Measurements from ENCODE around the gene SBDS.

GRCh38 chr7:66964411-66964810 lies 31.0 kb downstream of the SBDS start:
- TF ChIP-seq CTCF (IDR thresholded peaks at IDR 0.05; ENCODE audit: insufficient read depth, low read length) = no peak
- TF ChIP-seq POLR2AphosphoS5 (IDR thresholded peaks at IDR 0.05; ENCODE audit: low read depth) = no peak
- no peak for TF ChIP-seq SPI1 (IDR thresholded peaks at IDR 0.05; ENCODE audit: borderline replicate concordance, low read depth)
- no peak for TF ChIP-seq REST (IDR thresholded peaks at IDR 0.05; ENCODE audit: insufficient replicate concordance, low read depth)
- TF ChIP-seq GABPA (IDR thresholded peaks at IDR 0.05; ENCODE audit: low read depth) = no peak
